AG08396 (cell line): Measurements from ENCODE around the gene AATF.
"Not testable (repeated sequence)": the region's sequence is repeated elsewhere in the genome, so short reads cannot be mapped to it uniquely, and the experiment has no call there.

Experiments used
- DNase-seq: peaks from one replicate; pipeline ENCODE4 v3.0.0; 2012; ENCODE audit warnings: low spot score, mixed read lengths

The AATF gene

DNA sequence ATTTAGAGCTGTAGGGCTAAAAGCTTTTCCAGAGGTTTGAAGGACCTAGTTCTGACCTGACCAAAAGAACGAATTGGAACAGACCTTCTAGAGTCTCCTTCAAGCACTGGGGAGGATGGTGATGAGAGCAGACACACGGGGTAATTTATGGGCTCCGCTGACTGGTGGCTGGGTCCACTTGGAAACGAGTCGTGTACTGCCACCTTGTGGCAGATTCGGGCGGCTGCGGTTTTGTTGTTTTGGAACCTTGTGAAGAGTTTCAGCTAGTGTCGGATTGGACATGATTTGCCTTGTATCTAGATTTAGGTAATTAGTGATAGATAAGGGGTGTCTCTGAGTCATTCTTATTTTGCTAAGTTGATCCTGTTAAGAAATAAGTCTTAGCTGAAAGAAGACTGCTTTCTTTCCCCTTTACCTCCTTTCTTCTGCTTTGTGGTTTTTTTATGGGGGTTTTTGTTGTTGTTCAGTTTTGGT is 98.9 kb downstream of the AATF start:
- peak; percentile 78 for DNase-seq

GRCh38 chr17:37048811-37049210 is 100.1 kb downstream of the AATF start:
- no peak for DNase-seq

DNA sequence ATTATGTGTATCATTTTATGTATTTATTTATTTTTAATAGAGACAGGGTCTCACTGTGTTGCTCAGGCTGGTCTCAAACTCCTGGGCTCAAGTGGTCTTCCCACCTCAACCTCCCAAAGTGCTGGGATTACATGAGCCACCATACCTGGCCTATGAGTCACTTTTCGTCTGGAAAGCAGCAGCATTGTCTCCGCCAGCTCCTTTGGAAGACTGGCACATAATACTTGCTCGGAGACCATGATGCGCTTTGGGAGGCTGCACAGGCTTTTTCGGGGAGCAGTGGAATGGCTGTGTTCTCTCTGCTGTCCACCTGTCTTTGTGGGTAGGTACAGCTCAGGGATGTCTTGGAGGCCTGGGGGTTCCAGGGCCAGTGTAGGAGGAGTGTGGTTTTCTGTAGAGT is 102.2 kb downstream of the AATF start:
- no peak for DNase-seq

GRCh38 chr17:37051381-37051780 is 102.6 kb downstream of the AATF start:
- DNase-seq: no peak

- DNase-seq: no peak
Measured at GRCh38 chr17:37051833-37052232, 103.1 kb downstream of the AATF start.

DNA sequence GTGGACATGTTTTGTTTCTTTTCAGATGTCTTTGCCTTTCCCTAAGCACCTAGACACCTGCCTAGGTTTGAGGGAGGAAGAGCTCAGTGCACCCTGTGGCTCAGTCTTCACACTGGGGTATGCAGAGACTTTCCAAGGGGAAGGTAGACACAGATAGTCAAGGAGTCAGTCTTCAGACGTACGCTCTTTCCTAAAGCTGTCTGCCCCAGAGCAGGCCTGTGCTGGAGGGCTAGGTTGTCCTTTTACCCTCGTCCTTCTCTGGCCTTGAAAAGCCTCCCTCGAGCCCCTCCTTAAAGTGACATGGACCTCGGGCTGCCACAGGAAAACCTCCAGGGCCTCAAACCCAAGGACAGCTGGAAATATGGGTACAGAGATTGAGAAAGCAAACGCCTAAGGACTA is 103.7 kb downstream of the AATF start:
- no peak for DNase-seq

DNA sequence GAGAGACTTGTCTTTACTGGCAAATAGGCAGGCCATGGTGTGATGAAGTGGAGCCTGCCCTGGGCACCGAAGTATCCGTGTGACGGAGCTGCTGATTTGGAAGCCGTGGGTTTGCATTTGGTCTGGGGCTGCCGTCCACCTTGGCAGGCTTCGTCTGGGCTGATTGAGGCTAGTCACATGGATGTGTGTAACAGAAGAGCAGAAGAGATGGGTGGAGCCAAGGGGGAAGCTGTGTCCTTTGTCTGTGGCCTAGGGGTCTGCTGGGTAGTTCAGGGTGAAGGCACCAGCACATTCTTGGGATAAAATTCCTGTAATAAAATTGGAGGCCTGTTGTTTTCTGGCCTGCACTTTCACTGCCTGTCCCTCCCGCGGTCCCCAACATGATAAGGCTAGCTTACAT is 106.1 kb downstream of the AATF start:
- DNase-seq: no peak

- DNase-seq: no peak
Measured at GRCh38 chr17:37056622-37057021, 107.9 kb downstream of the AATF start.

- DNase-seq: no peak
Measured at GRCh38 chr17:37059493-37059892, 110.7 kb downstream of the AATF start.

DNA sequence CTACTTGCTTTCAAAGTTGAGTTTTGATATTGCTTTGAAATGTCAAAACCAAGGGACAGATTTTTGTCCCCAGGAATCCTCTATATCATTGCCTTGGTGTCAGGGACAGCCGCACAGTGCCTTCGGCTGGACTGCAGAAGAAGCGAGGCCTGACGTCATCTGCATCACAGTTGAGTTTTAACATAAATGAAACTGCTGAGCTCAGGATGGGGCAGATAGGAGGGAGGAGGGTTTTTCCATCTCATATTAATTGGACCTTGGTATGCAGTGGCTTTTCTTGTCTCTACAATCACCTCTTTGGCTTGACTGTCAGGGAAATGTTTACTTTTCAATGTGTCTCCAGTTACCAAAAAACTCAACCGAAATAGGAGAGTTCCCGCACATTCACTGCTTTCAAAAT is 111.3 kb downstream of the AATF start:
- DNase-seq: no peak

GRCh38 chr17:37060928-37061327 is 112.2 kb downstream of the AATF start:
- no peak for DNase-seq

DNA sequence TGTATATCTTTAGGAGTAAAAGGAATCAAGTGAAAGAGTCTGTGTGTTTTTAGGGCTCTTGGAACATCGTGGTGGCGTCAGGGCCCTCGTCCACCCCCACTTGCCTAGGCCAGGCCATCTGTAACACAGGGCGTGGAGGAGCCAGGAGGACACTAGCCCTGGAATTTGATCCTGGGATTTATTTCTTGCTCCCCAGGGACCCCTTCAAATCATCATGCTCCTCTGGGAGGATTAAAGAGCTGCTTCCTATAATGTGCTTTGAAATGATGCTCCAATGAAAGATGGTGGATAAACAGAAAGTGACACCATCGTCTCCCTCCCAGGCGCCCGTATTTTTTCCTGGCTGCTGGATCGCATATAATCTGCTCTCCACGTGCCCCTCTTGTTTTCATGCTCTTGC is 113.3 kb downstream of the AATF start:
- no peak for DNase-seq

DNA sequence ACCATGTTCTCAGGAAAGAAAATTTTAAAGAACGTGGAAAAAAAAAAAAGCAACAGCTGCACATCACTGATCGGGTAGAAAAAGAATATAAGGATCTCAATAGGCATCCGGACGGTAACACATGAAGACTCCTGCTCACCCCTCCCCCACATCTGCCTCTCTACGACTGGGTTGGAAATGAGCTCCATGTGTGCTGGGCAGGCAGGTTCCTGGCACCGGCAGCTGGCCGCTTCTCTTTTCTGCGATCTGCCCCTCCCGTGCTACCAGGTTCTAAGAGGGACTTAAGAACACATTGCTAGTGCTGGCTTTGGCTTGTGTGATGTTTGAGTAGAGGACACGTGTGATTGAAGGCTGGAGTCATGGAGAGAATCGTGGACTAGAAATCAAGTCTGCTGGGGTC is 115.5 kb downstream of the AATF start:
- no peak for DNase-seq

GRCh38 chr17:37064956-37065355 is 116.2 kb downstream of the AATF start:
- DNase-seq: no peak

GRCh38 chr17:37065486-37066321 is 117.0 kb downstream of the AATF start:
- no peak for DNase-seq

- no peak for DNase-seq
Measured at GRCh38 chr17:37066322-37067255, 117.8 kb downstream of the AATF start.

GRCh38 chr17:37067555-37068111 is 118.9 kb downstream of the AATF start:
- peak; percentile 86 for DNase-seq

- peak; percentile 30 for DNase-seq
Measured at GRCh38 chr17:37068266-37068665, 119.5 kb downstream of the AATF start.

DNA sequence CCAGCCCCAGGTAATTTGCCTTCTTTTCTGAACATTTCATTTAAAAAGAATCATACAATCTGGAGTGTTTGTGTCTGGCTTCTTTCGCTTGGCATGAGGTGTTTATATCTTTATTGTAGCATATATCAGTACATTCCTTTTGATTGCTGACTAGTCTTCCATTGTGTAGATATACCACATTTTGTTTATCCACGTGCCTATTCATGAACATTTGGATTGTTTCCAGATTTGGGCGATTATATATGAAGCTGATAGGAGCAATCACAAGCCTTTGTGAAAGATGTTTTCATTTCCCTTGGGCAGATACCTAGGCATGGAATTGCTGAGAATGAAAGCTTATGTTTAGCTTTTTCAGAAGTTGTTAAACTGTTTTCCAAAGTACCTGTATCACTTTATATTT is 120.3 kb downstream of the AATF start:
- no peak for DNase-seq

GRCh38 chr17:37073464-37073863 is 124.7 kb downstream of the AATF start:
- not testable (repeated sequence) for DNase-seq

DNA sequence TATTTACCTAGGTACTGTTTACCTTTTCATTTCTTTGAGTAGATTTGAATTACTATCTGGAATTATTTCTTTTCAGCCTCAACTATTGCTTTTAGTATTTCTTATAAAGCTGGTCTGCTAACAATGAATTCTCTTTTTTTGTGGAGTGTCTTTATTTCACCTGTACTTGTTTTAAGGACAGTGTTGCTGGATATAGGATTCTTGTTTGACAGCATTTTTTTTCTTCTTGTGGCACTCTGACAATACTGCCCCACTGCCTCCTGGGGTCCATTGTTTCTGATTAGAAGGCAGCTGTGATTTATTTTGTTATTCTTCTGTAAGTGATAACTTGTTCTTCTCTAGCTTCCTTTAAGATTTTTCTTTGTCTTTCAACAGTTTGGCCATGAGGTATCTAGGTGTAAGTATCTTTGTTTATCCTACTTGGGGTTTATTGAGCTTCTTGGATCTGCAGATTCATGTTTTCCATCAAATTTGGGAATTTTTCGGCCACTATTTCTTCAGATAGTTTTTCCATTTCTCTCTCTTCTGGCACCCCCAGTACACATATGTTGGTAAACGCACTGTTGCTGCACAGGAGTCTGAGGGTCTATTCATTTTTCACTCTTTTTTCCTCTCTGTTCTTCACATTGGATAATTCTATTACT is 130.4 kb downstream of the AATF start:
- no peak for DNase-seq

- DNase-seq: no peak
Measured at GRCh38 chr17:37079735-37080134, 131.0 kb downstream of the AATF start.
